Astrocyte (in vitro differentiated cells and primary cell): Measurements from ENCODE around the gene ESYT1. TPM values are rescaled to one million over a fixed set of nuclear protein-coding genes. Genes with fewer than 3 reads are reported as not detected.

Experiments
- total RNA-seq: library from RNA; stranded (reverse); gene quantifications from 2 replicates; pipeline ENCODE4 v1.2.1, GENCODE V29; 2021

The ESYT1 gene
- total RNA-seq, 1 donor from 2014 or later = 142 TPM

Other genes starting within 250 kb of the ESYT1 start
- 31.5 and 33.6 TPM in 2 replicates for gene PYM1, start 200.4 kb upstream of the ESYT1 start, total RNA-seq
- gene DGKA, start 197.1 kb upstream of the ESYT1 start, total RNA-seq = 108 and 118 TPM in 2 replicates
- 3.9 and 13.8 TPM in 2 replicates for gene PMEL, start 162.2 kb upstream of the ESYT1 start, total RNA-seq
- 37.8 and 44.3 TPM in 2 replicates for gene CDK2, start 161.4 kb upstream of the ESYT1 start, total RNA-seq
- gene RAB5B, start 154.2 kb upstream of the ESYT1 start, total RNA-seq = 110 and 127 TPM in 2 replicates
- 13.6 and 14.3 TPM in 2 replicates for gene SUOX, start 131.0 kb upstream of the ESYT1 start, total RNA-seq
- 5.6 and 6.9 TPM in 2 replicates for gene IKZF4, start 107.2 kb upstream of the ESYT1 start, total RNA-seq
- 39.4 and 45.9 TPM in 2 replicates for gene RPS26, start 86.3 kb upstream of the ESYT1 start, total RNA-seq
- gene ERBB3, start 48.1 kb upstream of the ESYT1 start, total RNA-seq = 2.6 and 3.8 TPM in 2 replicates
- gene PA2G4, start 23.7 kb upstream of the ESYT1 start, total RNA-seq = 124 and 130 TPM in 2 replicates
- 3,078 and 3,088 TPM in 2 replicates for gene RPL41, start 11.6 kb upstream of the ESYT1 start, total RNA-seq
- 4.1 and 4.2 TPM in 2 replicates for gene ZC3H10, start 10.0 kb upstream of the ESYT1 start, total RNA-seq
- gene MYL6B, start 24.3 kb downstream of the ESYT1 start, total RNA-seq = 110 and 118 TPM in 2 replicates
- gene MYL6, start 30.1 kb downstream of the ESYT1 start, total RNA-seq = 2,485 and 2,685 TPM in 2 replicates
- gene SMARCC2, start 61.2 kb downstream of the ESYT1 start, total RNA-seq = 57.5 and 57.6 TPM in 2 replicates
- gene RNF41, start 93.7 kb downstream of the ESYT1 start, total RNA-seq = 85.8 and 85.9 TPM in 2 replicates
- 29.1 and 29.9 TPM in 2 replicates for gene NABP2, start 96.1 kb downstream of the ESYT1 start, total RNA-seq
- 0.39 TPM in 1 of 2 replicates, not detected in the other for gene SLC39A5, start 101.8 kb downstream of the ESYT1 start, total RNA-seq
- gene ANKRD52, start 130.1 kb downstream of the ESYT1 start, total RNA-seq = 98.4 and 105 TPM in 2 replicates
- gene COQ10A, start 138.7 kb downstream of the ESYT1 start, total RNA-seq = 6.7 and 9.3 TPM in 2 replicates
- 171 and 212 TPM in 2 replicates for gene CS, start 172.1 kb downstream of the ESYT1 start, total RNA-seq
- gene CNPY2, start 187.7 kb downstream of the ESYT1 start, total RNA-seq = 187 and 202 TPM in 2 replicates
- gene PAN2, start 205.7 kb downstream of the ESYT1 start, total RNA-seq = 10.1 and 15.4 TPM in 2 replicates
- gene IL23A, start 210.6 kb downstream of the ESYT1 start, total RNA-seq = 0.32 TPM in 1 of 2 replicates, not detected in the other
- 257 and 291 TPM in 2 replicates for gene STAT2, start 231.8 kb downstream of the ESYT1 start, total RNA-seq
- gene APOF, start 234.6 kb downstream of the ESYT1 start, total RNA-seq = not detected in 2 replicates